Raji (cell line): ENCODE measurements around the gene ANKRD13A.

ENCODE experiments used
- POLR2A ChIP-seq: IDR thresholded peaks from 2 replicates; pipeline ENCODE4 v1.6.1; 2011; ENCODE audit warnings: low read depth, low read length, control low read depth; ENCODE audit not compliant: insufficient read depth

ANKRD13A gene

DNA sequence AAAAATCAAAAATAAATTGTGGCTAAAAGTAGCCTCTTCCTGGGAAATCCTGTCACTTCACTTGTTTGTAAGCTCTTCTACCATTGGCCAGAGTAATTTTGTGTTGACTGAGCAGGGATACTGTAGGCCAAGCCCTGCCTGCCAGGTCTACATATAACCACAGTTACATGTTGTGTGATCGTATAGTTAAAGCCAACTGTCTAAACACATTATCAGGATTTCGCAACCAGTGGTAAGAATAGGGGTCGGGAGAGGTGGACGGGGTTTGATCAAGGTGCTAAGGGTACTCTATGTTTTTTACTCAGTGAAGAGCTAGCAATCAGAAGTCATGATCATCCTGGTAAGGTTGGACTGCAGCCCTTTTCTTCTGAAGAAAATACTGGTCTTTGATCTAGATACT is 13.4 kb downstream of the ANKRD13A start:
- TF ChIP-seq POLR2A, result no peak

DNA sequence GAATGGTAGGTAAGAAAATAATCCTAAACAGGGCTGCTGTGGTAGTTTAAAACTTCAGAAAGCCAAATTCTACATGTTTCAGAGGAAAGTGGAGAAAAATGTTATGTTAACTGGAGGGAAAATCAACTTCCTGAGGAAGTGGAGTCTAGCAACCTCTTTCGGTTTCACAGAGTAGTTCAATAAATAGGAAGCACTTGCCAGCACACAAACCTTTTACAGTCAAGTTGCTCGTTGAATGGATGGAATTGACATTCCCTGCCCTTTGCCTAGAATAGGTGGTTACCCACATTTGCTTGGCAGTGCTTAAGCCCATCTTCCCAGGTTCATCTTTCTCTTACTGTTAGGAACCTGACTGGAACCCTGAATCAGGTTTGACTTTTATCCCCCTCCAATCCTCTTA is 15.9 kb downstream of the ANKRD13A start:
- no peak for TF ChIP-seq POLR2A

DNA sequence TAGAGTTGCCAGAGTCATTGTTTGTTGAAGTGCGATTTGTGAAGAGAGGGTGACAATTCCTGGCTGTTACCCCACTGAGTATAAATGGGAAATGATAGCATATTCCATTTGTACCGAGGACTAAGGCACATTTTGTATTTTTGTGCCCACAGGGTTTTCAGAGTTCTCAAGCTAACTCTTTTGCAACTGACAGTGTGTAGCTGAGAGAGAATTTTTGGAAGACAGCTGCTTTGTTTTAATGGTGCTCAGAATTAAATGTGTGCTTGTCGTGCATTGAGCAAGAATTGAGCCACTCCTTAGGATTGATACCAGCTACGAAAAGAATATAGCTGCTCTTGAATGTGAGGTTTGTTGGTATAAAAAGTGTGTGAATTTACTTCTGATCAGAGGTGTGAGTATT is 21.7 kb downstream of the ANKRD13A start:
- TF ChIP-seq POLR2A, result no peak

DNA sequence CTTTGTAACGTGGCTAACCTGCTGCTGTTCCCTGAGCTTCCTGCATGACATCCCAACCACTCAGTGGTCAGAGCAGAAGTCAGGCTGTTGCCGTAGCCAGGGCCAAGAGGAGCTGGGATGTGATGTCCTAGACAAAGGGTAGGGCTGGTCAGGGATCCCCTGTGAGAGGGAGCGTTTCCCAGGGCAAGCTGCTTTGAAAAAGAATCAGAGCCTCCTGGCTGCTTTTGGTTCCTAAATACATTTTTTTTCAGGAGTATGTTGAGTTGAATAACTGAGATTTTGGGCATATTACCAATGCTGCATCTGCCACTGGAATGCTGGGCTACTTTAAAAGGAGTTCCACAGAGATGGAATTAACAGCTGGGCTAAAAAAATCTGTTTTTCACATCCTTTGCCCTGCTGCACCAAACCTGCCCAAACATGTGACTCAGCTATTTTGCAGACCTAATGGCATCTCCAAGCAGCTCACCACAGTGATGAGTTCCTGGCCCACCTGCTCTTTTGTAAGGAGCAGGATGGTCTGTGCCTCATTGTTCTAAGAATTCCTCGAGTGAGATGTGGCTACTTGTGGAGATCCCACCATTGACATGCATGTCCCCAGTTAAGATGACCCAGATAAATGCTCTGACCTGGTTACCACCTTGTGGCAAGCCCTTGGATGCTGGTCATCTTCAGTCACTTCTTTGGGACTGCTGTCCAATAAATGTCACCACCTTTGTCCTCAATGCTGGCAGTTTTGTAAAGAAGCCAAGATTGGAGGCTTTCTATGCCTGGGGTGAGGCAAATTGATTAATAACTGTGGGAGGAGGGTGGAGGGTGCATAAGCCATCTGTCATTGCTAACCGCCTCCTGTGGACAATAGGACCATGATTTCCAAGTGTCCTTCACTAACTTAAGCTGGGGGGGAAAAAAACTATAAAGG is 24.1 kb downstream of the ANKRD13A start:
- TF ChIP-seq POLR2A, result no peak

DNA sequence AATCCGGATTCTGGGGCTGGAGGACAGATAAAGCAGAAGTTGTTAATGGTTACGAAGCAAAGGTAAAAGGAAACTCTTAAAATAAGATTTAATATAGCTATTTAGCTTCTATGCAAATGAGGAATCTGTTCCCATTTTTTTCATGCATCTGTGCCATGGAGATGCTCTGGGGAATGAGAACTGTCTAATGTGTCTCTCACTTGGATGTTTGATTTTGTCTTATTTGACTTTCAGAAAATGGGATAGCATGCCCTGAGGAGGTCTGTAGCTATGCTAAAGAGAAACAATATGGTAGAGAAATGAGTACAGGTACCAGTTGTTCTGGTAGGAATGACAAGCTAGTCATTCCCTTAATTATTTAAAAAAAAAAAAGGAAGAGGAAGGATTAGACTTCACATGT is 24.8 kb downstream of the ANKRD13A start:
- TF ChIP-seq POLR2A, result no peak

DNA sequence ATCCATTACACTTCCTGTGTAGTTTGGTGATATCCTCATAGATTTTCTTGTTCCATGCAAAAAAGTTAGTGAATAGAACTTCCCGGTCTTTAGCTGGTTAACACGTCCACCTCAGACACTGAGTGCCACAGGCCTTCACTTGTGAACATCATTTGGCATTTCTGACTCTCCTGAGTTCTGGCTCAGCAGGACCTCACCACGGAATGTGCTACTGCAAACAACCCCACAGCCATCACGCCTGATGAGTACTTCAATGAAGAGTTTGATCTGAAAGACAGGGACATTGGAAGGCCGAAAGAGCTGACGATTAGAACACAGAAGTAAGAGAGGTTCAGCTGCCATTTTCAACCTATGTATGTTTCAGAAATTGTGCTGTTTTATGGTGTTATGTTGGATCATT is 29.1 kb downstream of the ANKRD13A start:
- no peak for TF ChIP-seq POLR2A

DNA sequence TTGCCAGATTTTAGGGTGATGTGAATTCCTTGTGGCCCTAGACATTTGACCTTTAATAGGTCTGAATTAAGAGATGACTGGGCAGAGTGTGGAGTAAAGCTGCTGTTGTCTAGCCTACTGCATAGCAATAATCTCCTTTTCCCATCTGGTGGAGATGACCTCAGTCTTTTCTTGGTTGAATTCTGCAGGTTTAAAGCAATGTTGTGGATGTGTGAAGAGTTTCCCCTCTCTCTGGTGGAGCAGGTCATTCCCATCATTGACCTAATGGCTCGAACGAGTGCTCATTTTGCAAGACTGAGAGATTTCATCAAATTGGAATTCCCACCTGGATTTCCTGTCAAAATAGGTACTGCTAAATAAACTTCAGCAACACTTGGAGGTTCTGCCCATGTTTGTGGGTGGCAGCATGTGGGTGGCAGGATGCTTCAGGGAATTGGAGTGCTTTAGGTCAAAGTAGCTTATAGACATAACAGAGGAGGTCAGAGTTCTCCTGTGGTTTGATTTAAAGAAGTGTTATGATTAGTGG is 30.1 kb downstream of the ANKRD13A start:
- no peak for TF ChIP-seq POLR2A

DNA sequence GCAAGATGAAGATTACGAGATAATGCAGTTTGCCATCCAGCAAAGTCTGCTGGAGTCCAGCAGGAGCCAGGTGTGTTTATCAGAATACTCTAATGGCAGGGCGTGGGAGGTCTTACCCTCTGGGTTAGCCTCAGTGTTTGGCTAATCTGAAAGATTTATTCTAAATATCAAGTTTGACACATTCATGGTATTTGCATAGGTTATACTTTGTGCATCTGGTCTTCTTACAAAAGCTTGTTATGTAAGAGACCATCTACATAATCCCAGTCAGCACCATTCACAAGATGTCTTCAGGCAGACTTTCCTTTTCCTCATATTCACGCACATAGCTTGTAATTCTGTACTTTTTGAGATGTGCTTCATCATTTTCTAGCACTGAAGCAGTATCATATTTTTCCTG is 34.7 kb downstream of the ANKRD13A start:
- no peak for TF ChIP-seq POLR2A

DNA sequence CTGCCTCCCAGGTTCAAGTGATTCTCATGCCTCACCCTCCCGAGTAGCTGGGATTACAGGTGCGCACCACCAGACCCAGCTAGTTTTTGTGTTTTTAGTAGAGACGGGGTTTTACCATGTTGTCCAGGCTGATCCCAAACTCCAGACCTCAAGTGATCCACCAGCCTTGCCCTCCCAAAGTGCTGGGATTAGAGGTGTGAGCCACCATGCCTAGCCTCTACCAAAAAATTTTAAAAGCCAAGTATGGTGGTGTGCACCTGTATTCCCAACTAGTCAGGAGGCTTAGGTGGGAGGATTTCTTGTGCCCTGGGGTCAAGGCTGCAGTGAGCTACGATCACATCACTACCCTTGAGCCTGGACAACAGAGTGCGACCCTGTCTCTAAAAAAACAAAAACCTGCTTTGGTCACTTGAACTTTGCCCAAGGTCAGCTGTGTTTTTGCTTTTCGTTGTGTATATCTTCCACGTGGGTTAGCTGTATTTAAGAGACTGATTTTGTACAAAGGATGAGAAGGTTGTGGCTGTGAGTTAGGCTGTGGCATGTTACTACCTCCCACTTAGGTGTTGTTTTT is 36.4 kb downstream of the ANKRD13A start:
- no peak for TF ChIP-seq POLR2A

DNA sequence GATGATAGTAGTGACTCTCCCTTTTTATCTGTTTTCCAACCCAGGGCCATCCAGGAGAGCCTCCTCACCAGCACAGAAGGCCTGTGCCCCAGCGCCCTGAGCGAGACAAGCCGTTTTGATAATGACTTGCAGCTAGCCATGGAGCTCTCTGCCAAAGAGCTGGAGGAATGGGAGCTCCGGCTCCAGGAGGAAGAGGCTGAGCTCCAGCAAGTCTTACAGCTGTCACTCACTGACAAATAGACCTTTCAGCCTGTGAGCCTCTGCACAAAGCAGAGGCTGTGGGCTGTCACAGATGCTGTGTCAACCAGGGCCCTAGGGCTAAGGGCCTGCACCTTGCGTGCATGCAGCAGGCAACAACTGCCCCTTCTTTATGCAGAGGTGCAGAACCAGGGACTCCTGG is 38.1 kb downstream of the ANKRD13A start:
- no peak for TF ChIP-seq POLR2A

DNA sequence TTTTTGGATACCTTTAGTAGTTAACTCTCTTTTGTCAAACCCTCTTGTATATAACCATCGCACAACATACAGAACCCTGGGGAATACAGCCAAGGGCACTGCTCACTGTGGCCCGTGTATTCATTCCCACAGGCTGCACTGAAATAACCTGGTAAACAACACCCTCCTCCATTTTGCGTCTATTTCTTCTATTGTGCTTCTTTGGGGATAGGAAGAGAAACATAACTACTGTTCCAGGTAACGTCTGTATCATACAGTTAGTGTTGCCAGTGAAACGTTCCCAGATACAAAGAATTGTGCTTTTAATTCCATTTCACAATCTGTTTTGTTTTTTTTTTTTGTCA is 39.5 kb downstream of the ANKRD13A start:
- TF ChIP-seq POLR2A, result no peak

DNA sequence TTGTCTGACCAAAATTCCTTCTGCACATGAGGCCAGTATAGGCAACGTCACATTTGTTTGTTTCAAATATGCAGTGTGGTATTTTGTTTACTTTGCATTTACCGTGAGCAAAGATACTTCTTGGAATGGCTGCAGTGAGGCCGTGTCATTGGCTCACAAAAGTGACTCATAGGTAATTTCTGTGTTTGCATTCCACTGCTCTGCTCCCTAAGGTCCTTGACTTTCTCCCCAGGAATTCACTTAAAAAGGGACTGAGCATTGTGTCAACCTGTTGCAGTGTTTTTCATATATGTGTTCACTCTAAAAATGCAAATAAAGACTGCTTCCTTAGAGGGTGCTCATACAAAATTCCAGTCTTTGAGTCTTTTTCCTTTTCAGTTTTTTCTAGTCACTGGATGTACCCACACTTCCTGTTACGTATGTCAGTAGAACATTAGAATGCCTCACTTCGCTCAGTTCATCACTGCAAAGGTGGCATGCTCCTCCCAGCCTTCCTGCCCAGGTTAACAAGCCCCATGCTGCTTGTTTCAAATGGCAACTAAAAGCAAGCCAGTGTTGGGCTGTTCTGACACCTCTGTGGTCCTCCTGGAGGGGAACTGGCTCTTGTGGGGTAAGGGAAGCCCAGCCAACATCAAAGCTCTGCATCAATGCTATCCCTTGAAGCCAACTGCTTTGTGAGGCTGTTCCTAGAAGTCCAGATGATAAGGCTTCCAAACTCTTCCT is 40.0 kb downstream of the ANKRD13A start:
- no peak for TF ChIP-seq POLR2A

DNA sequence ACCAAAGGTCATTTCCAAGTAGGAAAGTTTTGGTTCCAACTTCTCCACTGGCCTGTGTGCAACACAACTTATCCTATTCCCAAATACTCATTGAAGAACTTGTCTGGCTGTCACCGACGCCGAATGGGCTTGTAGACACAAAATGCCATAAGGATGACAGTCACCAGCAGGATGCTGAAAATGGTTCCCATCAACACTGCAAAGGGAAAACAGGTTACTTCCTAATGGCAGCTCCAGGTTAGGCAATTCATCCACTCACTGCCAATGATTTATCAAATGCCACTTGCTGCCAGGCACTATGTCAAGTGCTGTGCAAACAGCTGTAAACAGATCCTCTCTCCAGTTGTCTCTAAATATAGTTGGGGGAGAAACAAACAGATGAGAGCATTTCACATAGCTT is 43.0 kb downstream of the ANKRD13A start:
- TF ChIP-seq POLR2A, result no peak

DNA sequence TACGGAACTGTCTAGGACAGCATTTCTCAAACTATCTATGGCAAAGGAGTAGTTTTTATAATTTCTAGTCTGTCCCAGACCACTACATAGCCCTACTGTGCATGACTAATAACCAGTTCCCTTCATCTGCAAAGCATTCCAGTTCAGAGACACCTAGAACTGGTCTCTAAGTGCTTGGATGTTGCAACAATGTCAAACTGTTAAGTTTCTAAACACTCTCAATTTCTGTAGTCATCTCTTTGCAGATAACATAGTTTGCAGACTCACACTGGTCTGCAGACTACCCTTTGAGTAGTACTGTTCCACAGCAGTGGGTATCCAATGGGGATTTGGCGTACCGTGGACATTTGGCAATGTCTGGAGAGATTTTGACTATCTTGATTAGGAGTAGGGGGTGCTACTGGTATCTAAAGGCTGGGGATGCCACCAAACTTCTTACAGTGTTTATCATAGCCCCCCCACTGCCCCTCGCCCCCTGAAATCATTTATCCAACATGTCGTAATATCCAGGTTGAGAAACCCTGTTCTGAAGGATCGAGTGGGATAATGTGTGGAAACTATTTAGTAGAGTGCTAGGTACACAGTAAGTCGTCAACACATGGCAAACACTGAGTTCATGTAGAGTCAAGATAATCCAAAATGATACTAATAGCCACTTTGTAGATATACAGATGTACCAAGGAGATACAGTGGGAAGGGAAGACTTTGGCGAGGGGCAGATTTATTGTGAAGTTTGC is 47.4 kb downstream of the ANKRD13A start:
- TF ChIP-seq POLR2A, result no peak

DNA sequence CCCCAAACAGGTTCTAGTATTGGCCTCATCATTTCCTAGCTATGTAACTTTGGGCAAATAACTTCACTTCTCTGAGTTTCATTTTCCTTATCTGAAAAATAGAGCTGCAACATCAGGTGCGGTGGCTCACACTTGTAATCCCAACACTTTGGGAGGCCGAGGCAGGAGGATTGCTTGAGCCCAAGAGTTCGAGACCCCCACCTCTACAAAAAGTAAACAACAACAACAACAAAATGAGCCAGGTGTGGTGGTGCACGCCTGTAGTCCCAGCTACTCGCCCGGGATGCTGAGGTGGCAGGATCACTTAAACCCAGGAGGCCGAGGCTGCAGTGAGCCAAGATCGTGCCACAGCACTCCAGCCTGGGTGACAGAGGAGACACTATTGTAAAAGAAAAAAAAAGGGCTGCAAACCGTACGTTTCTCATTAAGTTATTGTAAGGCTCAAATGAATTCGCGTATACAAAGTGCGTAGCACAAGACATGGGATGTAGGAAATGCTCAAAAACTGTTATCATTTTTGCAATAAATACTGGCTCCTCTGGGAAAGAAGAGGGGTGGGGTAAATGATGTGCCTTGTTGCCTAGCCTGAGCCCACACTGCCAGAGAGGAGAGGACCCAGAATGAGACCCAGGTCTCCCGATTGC is 48.2 kb downstream of the ANKRD13A start:
- no peak for TF ChIP-seq POLR2A
